Ascending aorta (tissue), 2 donors: ENCODE results near the gene GRIK3. TPM values are rescaled to one million over a fixed set of nuclear protein-coding genes. Genes with fewer than 3 reads are reported as not detected.

ENCODE experiments used
- DNase-seq, 2 donors: peaks; one replicate each; pipeline ENCODE4 v3.0.0-alpha.2; 2019; ENCODE audit warnings: low spot score in 2 of 2
- H3K27ac ChIP-seq, 2 donors: fragments of 200-600 bp; sonication (generic); one replicate each; pipeline ENCODE4 v1.5.1; 2016 to 2017; ENCODE audit warnings: mild to moderate bottlenecking in 1 of 2
- H3K27me3 ChIP-seq: fragments of 200-600 bp; sonication (generic); one replicate; pipeline ENCODE4 v1.5.1; 2017
- H3K36me3 ChIP-seq, 2 donors: fragments of 200-600 bp; sonication (generic); one replicate each; pipeline ENCODE4 v1.5.1; 2016
- H3K4me1 ChIP-seq, 2 donors: fragments of 200-600 bp; sonication (generic); one replicate each; pipeline ENCODE4 v1.5.1; 2016 to 2017; ENCODE audit warnings: mild to moderate bottlenecking in 1 of 2
- H3K4me3 ChIP-seq, 2 donors: fragments of 200-600 bp; sonication (generic); one replicate each; pipeline ENCODE4 v1.5.1; 2016 to 2017; ENCODE audit warnings: mild to moderate bottlenecking in 1 of 2
- H3K9me3 ChIP-seq, 2 donors: fragments of 200-600 bp; sonication (generic); one replicate each; pipeline ENCODE4 v1.5.1; 2016
- CTCF ChIP-seq, 3 experiments: fragments of 200-600 bp in 2 of 3; fragments of 450-650 bp in 1 of 3; sonication (generic) in 2 of 3; IDR thresholded peaks; one replicate each; pipeline ENCODE4 v1.5.1; 2016 to 2019; ENCODE audit warnings: antibody characterized with exemption in 3 of 3, mild to moderate bottlenecking in 1 of 3, moderate library complexity in 1 of 3
- intact Hi-C: fragments of 100-400 bp; cut with DNase I; formaldehyde crosslinking; loops from one replicate; pipeline ENCODE4 v1.15.1; 2023
- total RNA-seq: library from RNA; depleted of rRNA; stranded (reverse); fragments of >200 nt; gene quantifications from one replicate; pipeline ENCODE4 v1.1.0, GENCODE V29; 2016

GRIK3 gene
- total RNA-seq, 1 donor from 2014 or later, result under 0.01 TPM

GRCh38 chr1:36864823-36865601 is 169.3 kb downstream of the GRIK3 start:
- Histone ChIP-seq H3K36me3 (no peaks in the 10 kb centered on the region), H3K9me3 (no peaks in the 10 kb centered on the region), H3K4me1 (no peaks in the 10 kb centered on the region), H3K27me3 (no peaks in the 10 kb centered on the region), H3K27ac (no peak overlapping the region), H3K4me3 (no peak overlapping the region)
- intact Hi-C loops, result no loop called here
- no peak for TF ChIP-seq CTCF (IDR thresholded peaks at IDR 0.05)
- DNase-seq, result no peak

DNA sequence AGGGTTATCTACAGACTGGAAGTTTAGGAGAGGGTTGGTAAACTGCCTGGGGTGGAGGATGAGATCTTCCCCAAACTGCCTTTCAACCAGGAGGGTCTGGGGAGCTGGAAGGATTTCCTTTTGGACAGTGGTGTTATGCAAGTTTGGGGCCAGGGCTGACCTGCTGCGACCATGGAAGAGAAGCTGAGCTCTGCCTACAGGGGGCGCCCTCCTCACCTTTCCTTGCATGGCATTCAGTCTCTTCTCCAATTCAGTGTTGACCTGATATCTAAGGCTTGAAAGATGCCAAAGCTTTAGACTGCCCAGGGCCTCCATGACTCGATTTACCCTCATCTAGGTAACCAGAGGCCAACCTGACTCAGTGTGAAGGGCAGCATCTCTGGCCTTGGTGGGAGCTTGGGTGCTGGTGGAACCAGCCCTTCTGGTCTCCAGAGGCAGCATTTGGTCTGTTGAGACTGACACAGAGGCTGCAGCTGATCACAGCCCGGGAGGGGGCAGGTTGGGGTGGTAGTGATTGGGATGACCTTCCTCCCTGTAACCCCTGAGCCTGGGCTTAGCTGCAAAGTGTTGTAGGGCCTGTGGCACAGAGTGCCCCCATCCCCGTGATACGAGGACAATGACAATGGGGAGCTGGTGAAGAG is 170.0 kb downstream of the GRIK3 start:
- no peaks in the 10 kb centered on the region for H3K4me1 ChIP-seq
- H3K27me3 ChIP-seq, result no peaks in the 10 kb centered on the region

GRCh38 chr1:36863500-36863899 is 170.8 kb downstream of the GRIK3 start:
- Histone ChIP-seq H3K27me3 (no peaks in the 10 kb centered on the region), H3K4me1 (no peaks in the 10 kb centered on the region), H3K9me3 (no peaks in the 10 kb centered on the region)

More for the DNA sequence above, 170.0 kb downstream of the GRIK3 start:
- intact Hi-C loops, result no loop called here
- no peak for TF ChIP-seq CTCF (IDR thresholded peaks at IDR 0.05)
- H3K36me3 ChIP-seq, result no peaks in the 10 kb centered on the region
- no peaks in the 10 kb centered on the region for H3K9me3 ChIP-seq
- H3K27ac ChIP-seq, result no peak overlapping the region
- DNase-seq, result no peak
- H3K4me3 ChIP-seq, result no peak overlapping the region

GRCh38 chr1:36863061-36863460 is 171.3 kb downstream of the GRIK3 start:
- no peak overlapping the region for H3K4me3 ChIP-seq
- intact Hi-C loops, result no loop called here
- H3K36me3 ChIP-seq, result no peaks in the 10 kb centered on the region
- TF ChIP-seq CTCF (IDR thresholded peaks at IDR 0.05), result no peak
- no peaks in the 10 kb centered on the region for H3K27me3 ChIP-seq
- H3K27ac ChIP-seq, result no peak overlapping the region
- H3K4me1 ChIP-seq, result no peaks in the 10 kb centered on the region
- no peaks in the 10 kb centered on the region for H3K9me3 ChIP-seq
- no peak for DNase-seq

More at GRCh38 chr1:36863500-36863899, 170.8 kb downstream of the GRIK3 start:
- Histone ChIP-seq H3K4me3 (no peak overlapping the region), H3K36me3 (no peaks in the 10 kb centered on the region), H3K27ac (no peak overlapping the region)
- no peak for DNase-seq
- no peak for TF ChIP-seq CTCF (IDR thresholded peaks at IDR 0.05)
- intact Hi-C loops, result no loop called here

- no peak for DNase-seq
- intact Hi-C loops, result no loop called here
- H3K27ac ChIP-seq, result no peak overlapping the region
- no peaks in the 10 kb centered on the region for H3K36me3 ChIP-seq
- no peaks in the 10 kb centered on the region for H3K27me3 ChIP-seq
- no peak overlapping the region for H3K4me3 ChIP-seq
- no peaks in the 10 kb centered on the region for H3K9me3 ChIP-seq
- TF ChIP-seq CTCF (IDR thresholded peaks at IDR 0.05), result no peak
- H3K4me1 ChIP-seq, result no peaks in the 10 kb centered on the region
Measured at GRCh38 chr1:36861375-36861774, 172.9 kb downstream of the GRIK3 start.
